Measurements from ENCODE around the gene RHCG. TPM values are rescaled to one million over a fixed set of nuclear protein-coding genes. Genes with fewer than 3 reads are reported as not detected.

RHCG gene
- total RNA-seq, 2 donors from 2014 or later: not detected

GRCh38 chr15:89521605-89522004 is 25.2 kb upstream of the RHCG start:
- no peaks in the 10 kb centered on the region for H3K9me3 Mint-ChIP-seq
- no peak overlapping the region for H3K27ac Mint-ChIP-seq
- ATAC-seq (replicated peaks in 1 of 2): no peak
- DNase-seq: no peak
- no peaks in the 10 kb centered on the region for H3K4me1 Mint-ChIP-seq (ENCODE audit: low read depth)
- peaks cover 10% of the 10 kb centered on the region for H3K27me3 Mint-ChIP-seq (ENCODE audit: low read depth)
- H3K4me3 Mint-ChIP-seq: no peak overlapping the region
- H3K36me3 Mint-ChIP-seq (ENCODE audit: insufficient read depth in 2 of 2): no peaks in the 10 kb centered on the region

- H3K27ac Mint-ChIP-seq: no peak overlapping the region
Measured at GRCh38 chr15:89515477-89515876, 19.1 kb upstream of the RHCG start.

GRCh38 chr15:89514596-89515406 is 18.4 kb upstream of the RHCG start:
- Mint-ChIP-seq H3K9me3 (no peaks in the 10 kb centered on the region), H3K4me3 (no peak overlapping the region), H3K36me3 (ENCODE audit: insufficient read depth in 2 of 2) (no peaks in the 10 kb centered on the region), H3K27ac (no peak overlapping the region), H3K4me1 (ENCODE audit: low read depth) (no peaks in the 10 kb centered on the region), H3K27me3 (ENCODE audit: low read depth) (peaks cover 40% of the 10 kb centered on the region)
- DNase-seq: no peak
- ATAC-seq (replicated peaks in 1 of 2): no peak

More at GRCh38 chr15:89515477-89515876, 19.1 kb upstream of the RHCG start:
- DNase-seq: no peak
- H3K36me3 Mint-ChIP-seq (ENCODE audit: insufficient read depth in 2 of 2): no peaks in the 10 kb centered on the region
- H3K9me3 Mint-ChIP-seq: no peaks in the 10 kb centered on the region
- ATAC-seq (replicated peaks in 1 of 2): no peak
- no peak overlapping the region for H3K4me3 Mint-ChIP-seq
- H3K4me1 Mint-ChIP-seq (ENCODE audit: low read depth): no peaks in the 10 kb centered on the region
- peaks cover 40% of the 10 kb centered on the region for H3K27me3 Mint-ChIP-seq (ENCODE audit: low read depth)

- H3K4me1 Mint-ChIP-seq (ENCODE audit: low read depth): no peaks in the 10 kb centered on the region
- DNase-seq: no peak
- no peak overlapping the region for H3K4me3 Mint-ChIP-seq
- H3K36me3 Mint-ChIP-seq (ENCODE audit: insufficient read depth in 2 of 2): no peaks in the 10 kb centered on the region
- peaks cover 40% of the 10 kb centered on the region for H3K27me3 Mint-ChIP-seq (ENCODE audit: low read depth)
- ATAC-seq (replicated peaks in 1 of 2): no peak
- H3K9me3 Mint-ChIP-seq: no peaks in the 10 kb centered on the region
- H3K27ac Mint-ChIP-seq: no peak overlapping the region
Measured at GRCh38 chr15:89514186-89514585, 17.8 kb upstream of the RHCG start.

- H3K9me3 Mint-ChIP-seq: no peaks in the 10 kb centered on the region
- H3K27ac Mint-ChIP-seq: no peak overlapping the region
- no peaks in the 10 kb centered on the region for H3K36me3 Mint-ChIP-seq (ENCODE audit: insufficient read depth in 2 of 2)
- H3K4me1 Mint-ChIP-seq (ENCODE audit: low read depth): no peaks in the 10 kb centered on the region
- peaks cover 40% of the 10 kb centered on the region for H3K27me3 Mint-ChIP-seq (ENCODE audit: low read depth)
- H3K4me3 Mint-ChIP-seq: no peak overlapping the region
- DNase-seq: no peak
- no peak for ATAC-seq (replicated peaks in 1 of 2)
Measured at GRCh38 chr15:89513284-89513683, 16.9 kb upstream of the RHCG start.

- no peaks in the 10 kb centered on the region for H3K36me3 Mint-ChIP-seq (ENCODE audit: insufficient read depth in 2 of 2)
- H3K27me3 Mint-ChIP-seq (ENCODE audit: low read depth): peaks cover 40% of the 10 kb centered on the region
- no peak overlapping the region for H3K4me3 Mint-ChIP-seq
- DNase-seq: no peak
- H3K9me3 Mint-ChIP-seq: no peaks in the 10 kb centered on the region
- no peak for ATAC-seq (replicated peaks in 1 of 2)
- no peak overlapping the region for H3K27ac Mint-ChIP-seq
- no peaks in the 10 kb centered on the region for H3K4me1 Mint-ChIP-seq (ENCODE audit: low read depth)
Measured at GRCh38 chr15:89512631-89513030, 16.2 kb upstream of the RHCG start.

- Mint-ChIP-seq H3K27me3 (ENCODE audit: low read depth) (peaks cover 18% of the 10 kb centered on the region), H3K36me3 (ENCODE audit: insufficient read depth in 2 of 2) (no peaks in the 10 kb centered on the region), H3K9me3 (peaks cover 0 to 2% of the 10 kb centered on the region in 2 donors), H3K4me1 (ENCODE audit: low read depth) (no peaks in the 10 kb centered on the region), H3K27ac (no peak overlapping the region), H3K4me3 (no peak overlapping the region)
- ATAC-seq (replicated peaks in 1 of 2) (no peak), DNase-seq (no peak)
Measured at GRCh38 chr15:89506026-89506686, 9.8 kb upstream of the RHCG start.

GRCh38 chr15:89504166-89504565 is 7.8 kb upstream of the RHCG start:
- H3K36me3 Mint-ChIP-seq (ENCODE audit: insufficient read depth in 2 of 2): no peaks in the 10 kb centered on the region
- peaks cover 0 to 2% of the 10 kb centered on the region in 2 donors for H3K9me3 Mint-ChIP-seq
- H3K27ac Mint-ChIP-seq: no peak overlapping the region
- H3K27me3 Mint-ChIP-seq (ENCODE audit: low read depth): peaks cover 24% of the 10 kb centered on the region
- DNase-seq: no peak
- H3K4me1 Mint-ChIP-seq (ENCODE audit: low read depth): no peaks in the 10 kb centered on the region
- H3K4me3 Mint-ChIP-seq: no peak overlapping the region
- no peak for ATAC-seq (replicated peaks in 1 of 2)

GRCh38 chr15:89502867-89503595 is 6.6 kb upstream of the RHCG start:
- Mint-ChIP-seq H3K27ac (no peak overlapping the region), H3K4me1 (ENCODE audit: low read depth) (no peaks in the 10 kb centered on the region), H3K36me3 (ENCODE audit: insufficient read depth in 2 of 2) (no peaks in the 10 kb centered on the region), H3K4me3 (no peak overlapping the region), H3K9me3 (peaks cover 0 to 2% of the 10 kb centered on the region in 2 donors), H3K27me3 (ENCODE audit: low read depth) (peaks cover 35% of the 10 kb centered on the region)
- no peak for DNase-seq
- no peak for ATAC-seq (replicated peaks in 1 of 2)

- Mint-ChIP-seq H3K36me3 (ENCODE audit: insufficient read depth in 2 of 2) (no peaks in the 10 kb centered on the region), H3K4me3 (no peak overlapping the region), H3K27ac (no peak overlapping the region), H3K9me3 (no peaks in the 10 kb centered on the region), H3K4me1 (ENCODE audit: low read depth) (no peaks in the 10 kb centered on the region), H3K27me3 (ENCODE audit: low read depth) (peaks cover 42% of the 10 kb centered on the region)
- ATAC-seq (replicated peaks in 1 of 2) (no peak), DNase-seq (no peak)
Measured at GRCh38 chr15:89501646-89502045, 5.3 kb upstream of the RHCG start.

- no peaks in the 10 kb centered on the region for H3K4me1 Mint-ChIP-seq (ENCODE audit: low read depth)
- H3K36me3 Mint-ChIP-seq (ENCODE audit: insufficient read depth in 2 of 2): no peaks in the 10 kb centered on the region
- H3K9me3 Mint-ChIP-seq: no peaks in the 10 kb centered on the region
- H3K27me3 Mint-ChIP-seq (ENCODE audit: low read depth): peaks cover 39% of the 10 kb centered on the region
- DNase-seq (no peak), ATAC-seq (replicated peaks in 1 of 2) (no peak)
- no peak overlapping the region for H3K27ac Mint-ChIP-seq
- no peak overlapping the region for H3K4me3 Mint-ChIP-seq
Measured at GRCh38 chr15:89500397-89501270, 4.3 kb upstream of the RHCG start.

- ATAC-seq (replicated peaks in 1 of 2): no peak
- Mint-ChIP-seq H3K36me3 (ENCODE audit: insufficient read depth in 2 of 2) (no peaks in the 10 kb centered on the region), H3K4me3 (no peak overlapping the region), H3K4me1 (ENCODE audit: low read depth) (no peaks in the 10 kb centered on the region), H3K27me3 (ENCODE audit: low read depth) (peaks cover 46% of the 10 kb centered on the region), H3K27ac (no peak overlapping the region), H3K9me3 (no peaks in the 10 kb centered on the region)
- DNase-seq: no peak
Measured at GRCh38 chr15:89499156-89499555, 2.8 kb upstream of the RHCG start.

GRCh38 chr15:89498574-89498906 is 2.2 kb upstream of the RHCG start:
- DNase-seq (no peak), ATAC-seq (replicated peaks in 1 of 2) (no peak)
- Mint-ChIP-seq H3K9me3 (no peaks in the 10 kb centered on the region), H3K27me3 (ENCODE audit: low read depth) (peaks cover 52% of the 10 kb centered on the region), H3K4me3 (no peak overlapping the region), H3K36me3 (ENCODE audit: insufficient read depth in 2 of 2) (no peaks in the 10 kb centered on the region), H3K27ac (no peak overlapping the region), H3K4me1 (ENCODE audit: low read depth) (no peaks in the 10 kb centered on the region)

Measured in activated T-cell treated with anti-CD3 and anti-CD28 coated beads, Interleukin-2, amount 50 U/mL, for 72 hours (primary cell).